ENCODE measurements around the gene ZNF714.

Gene ZNF714

GRCh38 chr19:21082011-21082975 is at the start of gene ZNF714:
ZNF714 (plus strand) TSS chr19:21082203; CDS start chr19:21098269, 16,066 bp downstream.
- peak; percentile 94 for DNase-seq (ENCODE audit: low read depth)

GRCh38 chr19:21045028-21045427 is 37.0 kb upstream of the ZNF714 start:
- DNase-seq (ENCODE audit: low read depth): no peak

- DNase-seq (ENCODE audit: low read depth): no peak
Measured at GRCh38 chr19:21046489-21046888, 35.5 kb upstream of the ZNF714 start.

GRCh38 chr19:21047716-21048115 is 34.3 kb upstream of the ZNF714 start:
- no peak for DNase-seq (ENCODE audit: low read depth)

GRCh38 chr19:21052902-21053301 is 29.1 kb upstream of the ZNF714 start:
- no peak for DNase-seq (ENCODE audit: low read depth)

GRCh38 chr19:21065336-21065735 is 16.7 kb upstream of the ZNF714 start:
- DNase-seq (ENCODE audit: low read depth): no peak

- peak; percentile 73 for DNase-seq (ENCODE audit: low read depth)
Measured at GRCh38 chr19:21084343-21084742, 2.3 kb downstream of the ZNF714 start.

- DNase-seq (ENCODE audit: low read depth): no peak
Measured at GRCh38 chr19:21087871-21088270, 5.9 kb downstream of the ZNF714 start.

- peak; percentile 78 for DNase-seq (ENCODE audit: low read depth)
Measured at GRCh38 chr19:21092109-21092508, 10.1 kb downstream of the ZNF714 start.

- DNase-seq (ENCODE audit: low read depth): peak; percentile 30
Measured at GRCh38 chr19:21094347-21095025, 12.5 kb downstream of the ZNF714 start.

GRCh38 chr19:21098291-21098690 is 16.3 kb downstream of the ZNF714 start:
- peak; percentile 13 for DNase-seq (ENCODE audit: low read depth)

GRCh38 chr19:21101521-21102242 is 19.7 kb downstream of the ZNF714 start:
- peak; percentile 75 for DNase-seq (ENCODE audit: low read depth)

GRCh38 chr19:21109116-21109515 is 27.1 kb downstream of the ZNF714 start:
- peak; percentile 56 for DNase-seq (ENCODE audit: low read depth)

- DNase-seq (ENCODE audit: low read depth): no peak
Measured at GRCh38 chr19:21110183-21110582, 28.2 kb downstream of the ZNF714 start.

- no peak for DNase-seq (ENCODE audit: low read depth)
Measured at GRCh38 chr19:21115430-21115829, 33.4 kb downstream of the ZNF714 start.

- peak; percentile 40 for DNase-seq (ENCODE audit: low read depth)
Measured at GRCh38 chr19:21117041-21117907, 35.3 kb downstream of the ZNF714 start.

GRCh38 chr19:21126078-21126477 is 44.1 kb downstream of the ZNF714 start:
- no peak for DNase-seq (ENCODE audit: low read depth)

- DNase-seq (ENCODE audit: low read depth): peak; percentile 38
Measured at GRCh38 chr19:21127001-21127400, 45.0 kb downstream of the ZNF714 start.

- DNase-seq (ENCODE audit: low read depth): peak; percentile 22
Measured at GRCh38 chr19:21127898-21128297, 45.9 kb downstream of the ZNF714 start.

- peak; percentile 52 for DNase-seq (ENCODE audit: low read depth)
Measured at GRCh38 chr19:21128901-21129698, 47.1 kb downstream of the ZNF714 start.
